SK-N-SH treated with all-trans-retinoic acid at 6 μM for 48 hours (cell line): ENCODE measurements around the gene STEEP1.
A peak's percentile ranks its signal among the peaks of the same experiment; 100 is the strongest.

Experiments
- ATAC-seq: fragments of 200-7000 bp; cut with Tn5 transposase; 3 replicates; pipeline ENCODE4 v1.9.1; 2020; ENCODE audit warnings: mild to moderate bottlenecking, moderate library complexity
- ARNTL ChIP-seq: fragments of 450-650 bp; formaldehyde crosslinking; IDR thresholded peaks from 2 replicates; pipeline ENCODE4 v1.5.0; 2020; ENCODE audit warnings: low read depth, mild to moderate bottlenecking, moderate library complexity, borderline replicate concordance
- BACH2 ChIP-seq: fragments of 250-450 bp; sonication (Bioruptor Pico); IDR thresholded peaks from 2 replicates; pipeline ENCODE4 v1.9.0; 2021; ENCODE audit warnings: mild to moderate bottlenecking, borderline replicate concordance
- CSDC2 ChIP-seq: fragments of 250-450 bp; sonication (Bioruptor Pico); IDR thresholded peaks from 2 replicates; pipeline ENCODE4 v1.5.0; 2020; ENCODE audit warnings: mild to moderate bottlenecking, moderate library complexity
- ESRRG ChIP-seq: fragments of 250-450 bp; sonication (Bioruptor Pico); IDR thresholded peaks from 2 replicates; pipeline ENCODE4 v1.6.1; 2021; ENCODE audit warnings: mild to moderate bottlenecking
- GLIS3 ChIP-seq: fragments of 250-450 bp; sonication (Bioruptor Pico); IDR thresholded peaks from 2 replicates; pipeline ENCODE4 v1.5.0; 2020; ENCODE audit warnings: mild to moderate bottlenecking, moderate library complexity
- ISL1 ChIP-seq: fragments of 250-450 bp; sonication (Bioruptor Pico); IDR thresholded peaks from 2 replicates; pipeline ENCODE4 v2.1.2; 2022; ENCODE audit warnings: mild to moderate bottlenecking, moderate library complexity
- OSR1 ChIP-seq: fragments of 250-450 bp; sonication (Bioruptor Pico); IDR thresholded peaks from 2 replicates; pipeline ENCODE4 v1.8.0; 2022; ENCODE audit warnings: moderate library complexity, mild to moderate bottlenecking, inconsistent platforms
- PPARA ChIP-seq: fragments of 250-450 bp; sonication (Bioruptor Pico); IDR thresholded peaks from 2 replicates; pipeline ENCODE4 v1.5.0; 2020; ENCODE audit warnings: mild to moderate bottlenecking, borderline replicate concordance
- RARB ChIP-seq: fragments of 250-450 bp; sonication (Bioruptor Pico); IDR thresholded peaks from 2 replicates; pipeline ENCODE4 v1.8.0; 2021; ENCODE audit warnings: mild to moderate bottlenecking, moderate library complexity
- TOX ChIP-seq: fragments of 250-450 bp; sonication (Bioruptor Pico); IDR thresholded peaks from 2 replicates; pipeline ENCODE4 v1.8.0; 2021; ENCODE audit warnings: mild to moderate bottlenecking, moderate library complexity, borderline replicate concordance
- ZC3H10 ChIP-seq: fragments of 250-450 bp; sonication (Bioruptor Pico); IDR thresholded peaks from 2 replicates; pipeline ENCODE4 v1.5.1; 2021; ENCODE audit warnings: mild to moderate bottlenecking, moderate library complexity
- ZFP3 ChIP-seq: fragments of 250-450 bp; sonication (Bioruptor Pico); IDR thresholded peaks from 2 replicates; pipeline ENCODE4 v1.5.0; 2020; ENCODE audit warnings: mild to moderate bottlenecking, moderate library complexity
- ZFP30 ChIP-seq: fragments of 450-650 bp; formaldehyde crosslinking; IDR thresholded peaks from 2 replicates; pipeline ENCODE4 v1.5.0; 2022; ENCODE audit warnings: mild to moderate bottlenecking, moderate library complexity
- ZNF565 ChIP-seq: fragments of 450-650 bp; formaldehyde crosslinking; conservative IDR thresholded peaks from 2 replicates; pipeline ENCODE4 v1.5.0; 2020; ENCODE audit warnings: low read depth, mild to moderate bottlenecking, moderate library complexity
- ZNF70 ChIP-seq: fragments of 450-650 bp; formaldehyde crosslinking; IDR thresholded peaks from 2 replicates; pipeline ENCODE4 v1.5.0; 2020; ENCODE audit warnings: mild to moderate bottlenecking, moderate library complexity
- ZNF8 ChIP-seq: fragments of 450-650 bp; formaldehyde crosslinking; IDR thresholded peaks from 2 replicates; pipeline ENCODE4 v1.5.0; 2020; ENCODE audit warnings: mild to moderate bottlenecking, moderate library complexity
- TF ChIP-seq, protein P1 (sequence below): fragments of 250-450 bp; sonication (Bioruptor Pico); IDR thresholded peaks from 2 replicates; pipeline ENCODE4 v1.8.0; 2020; ENCODE audit warnings: mild to moderate bottlenecking, moderate library complexity, borderline replicate concordance
- TF ChIP-seq, protein P2 (sequence below): fragments of 250-450 bp; sonication (Bioruptor Pico); IDR thresholded peaks from 2 replicates; pipeline ENCODE4 v1.8.0; 2021; ENCODE audit warnings: low read depth, mild to moderate bottlenecking, moderate library complexity, borderline replicate concordance
- TF ChIP-seq, protein P3 (sequence below): fragments of 250-450 bp; sonication (Bioruptor Pico); IDR thresholded peaks from 2 replicates; pipeline ENCODE4 v1.5.0; 2020; ENCODE audit warnings: mild to moderate bottlenecking, moderate library complexity
- TF ChIP-seq, protein P4 (sequence below): fragments of 250-450 bp; sonication (Bioruptor Pico); IDR thresholded peaks from 2 replicates; pipeline ENCODE4 v1.5.1; 2021; ENCODE audit warnings: mild to moderate bottlenecking, moderate library complexity
- TF ChIP-seq, protein P5 (sequence below): fragments of 250-450 bp; sonication (Bioruptor Pico); IDR thresholded peaks from 2 replicates; pipeline ENCODE4 v1.5.1; 2020; ENCODE audit warnings: low read depth, mild to moderate bottlenecking, moderate library complexity

STEEP1 gene

DNA sequence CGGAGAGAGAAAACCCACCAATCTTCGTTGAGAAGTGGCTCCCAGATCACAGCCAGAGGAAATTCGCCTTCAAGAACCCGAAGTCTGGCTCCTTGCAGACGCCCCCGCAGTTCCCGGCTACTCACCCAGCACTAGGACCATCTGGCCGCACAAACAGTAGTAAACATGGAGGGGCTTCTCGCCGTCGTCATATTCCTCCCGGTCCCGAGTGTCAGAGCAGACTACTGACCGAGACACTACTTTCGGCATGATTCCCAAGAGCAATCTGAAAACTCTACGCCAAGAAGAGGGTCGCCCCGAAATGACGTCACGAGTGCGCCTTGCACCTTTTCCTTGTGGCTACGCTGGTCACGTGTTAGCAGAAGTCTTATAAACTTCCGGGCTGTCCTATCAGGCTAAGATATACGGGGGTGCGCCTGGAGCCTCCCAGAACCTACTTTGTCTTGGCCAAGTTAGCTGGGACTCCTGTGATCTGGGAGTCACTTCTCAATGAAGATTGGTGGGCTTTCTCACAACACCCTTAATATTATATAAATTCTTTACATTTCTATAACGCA is at the start of gene STEEP1:
Gene STEEP1, minus strand, starts transcription at position 303 of the 557 bp plus-strand sequence. Its CDS starts 54 bp downstream, at position 249.
- TF ChIP-seq ZNF70 (CRISPR knock-in tag): no peak
- TF ChIP-seq, protein P1, sequence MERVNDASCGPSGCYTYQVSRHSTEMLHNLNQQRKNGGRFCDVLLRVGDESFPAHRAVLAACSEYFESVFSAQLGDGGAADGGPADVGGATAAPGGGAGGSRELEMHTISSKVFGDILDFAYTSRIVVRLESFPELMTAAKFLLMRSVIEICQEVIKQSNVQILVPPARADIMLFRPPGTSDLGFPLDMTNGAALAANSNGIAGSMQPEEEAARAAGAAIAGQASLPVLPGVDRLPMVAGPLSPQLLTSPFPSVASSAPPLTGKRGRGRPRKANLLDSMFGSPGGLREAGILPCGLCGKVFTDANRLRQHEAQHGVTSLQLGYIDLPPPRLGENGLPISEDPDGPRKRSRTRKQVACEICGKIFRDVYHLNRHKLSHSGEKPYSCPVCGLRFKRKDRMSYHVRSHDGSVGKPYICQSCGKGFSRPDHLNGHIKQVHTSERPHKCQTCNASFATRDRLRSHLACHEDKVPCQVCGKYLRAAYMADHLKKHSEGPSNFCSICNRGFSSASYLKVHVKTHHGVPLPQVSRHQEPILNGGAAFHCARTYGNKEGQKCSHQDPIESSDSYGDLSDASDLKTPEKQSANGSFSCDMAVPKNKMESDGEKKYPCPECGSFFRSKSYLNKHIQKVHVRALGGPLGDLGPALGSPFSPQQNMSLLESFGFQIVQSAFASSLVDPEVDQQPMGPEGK (CRISPR knock-in tag): no peak
- TF ChIP-seq GLIS3 (CRISPR knock-in tag): no peak
- TF ChIP-seq BACH2: no peak
- TF ChIP-seq ZFP30: no peak
- TF ChIP-seq, protein P2, sequence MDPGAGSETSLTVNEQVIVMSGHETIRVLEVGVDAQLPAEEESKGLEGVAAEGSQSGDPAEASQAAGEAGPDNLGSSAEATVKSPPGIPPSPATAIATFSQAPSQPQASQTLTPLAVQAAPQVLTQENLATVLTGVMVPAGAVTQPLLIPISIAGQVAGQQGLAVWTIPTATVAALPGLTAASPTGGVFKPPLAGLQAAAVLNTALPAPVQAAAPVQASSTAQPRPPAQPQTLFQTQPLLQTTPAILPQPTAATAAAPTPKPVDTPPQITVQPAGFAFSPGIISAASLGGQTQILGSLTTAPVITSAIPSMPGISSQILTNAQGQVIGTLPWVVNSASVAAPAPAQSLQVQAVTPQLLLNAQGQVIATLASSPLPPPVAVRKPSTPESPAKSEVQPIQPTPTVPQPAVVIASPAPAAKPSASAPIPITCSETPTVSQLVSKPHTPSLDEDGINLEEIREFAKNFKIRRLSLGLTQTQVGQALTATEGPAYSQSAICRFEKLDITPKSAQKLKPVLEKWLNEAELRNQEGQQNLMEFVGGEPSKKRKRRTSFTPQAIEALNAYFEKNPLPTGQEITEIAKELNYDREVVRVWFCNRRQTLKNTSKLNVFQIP (CRISPR knock-in tag): no peak
- TF ChIP-seq CSDC2: 0 out of 2 replicates have a peak, but pooled peaks have one; percentile 56
- TF ChIP-seq ZNF8 (CRISPR knock-in tag): no peak
- ATAC-seq: peak; percentile 99

DNA sequence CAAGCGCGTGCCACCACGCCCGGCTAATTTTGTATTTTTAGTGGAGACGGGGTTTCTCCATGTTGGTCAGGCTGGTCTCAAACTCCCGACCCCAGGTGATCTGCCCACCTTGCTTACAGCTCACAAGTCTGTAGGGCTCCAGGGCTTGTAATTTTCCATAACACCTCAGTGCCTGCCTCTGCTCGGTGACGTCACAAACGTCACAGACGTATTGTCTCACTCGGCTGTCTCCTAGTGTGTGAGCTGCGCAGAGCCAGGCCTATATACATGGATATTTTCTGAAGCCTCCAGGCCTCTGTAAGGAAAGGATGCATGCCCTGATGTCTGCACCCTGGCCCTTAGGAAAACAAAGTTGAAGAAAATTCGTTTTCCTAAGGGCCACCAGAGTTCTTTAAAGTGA is 49.6 kb upstream of the STEEP1 start:
- TF ChIP-seq, protein P3, sequence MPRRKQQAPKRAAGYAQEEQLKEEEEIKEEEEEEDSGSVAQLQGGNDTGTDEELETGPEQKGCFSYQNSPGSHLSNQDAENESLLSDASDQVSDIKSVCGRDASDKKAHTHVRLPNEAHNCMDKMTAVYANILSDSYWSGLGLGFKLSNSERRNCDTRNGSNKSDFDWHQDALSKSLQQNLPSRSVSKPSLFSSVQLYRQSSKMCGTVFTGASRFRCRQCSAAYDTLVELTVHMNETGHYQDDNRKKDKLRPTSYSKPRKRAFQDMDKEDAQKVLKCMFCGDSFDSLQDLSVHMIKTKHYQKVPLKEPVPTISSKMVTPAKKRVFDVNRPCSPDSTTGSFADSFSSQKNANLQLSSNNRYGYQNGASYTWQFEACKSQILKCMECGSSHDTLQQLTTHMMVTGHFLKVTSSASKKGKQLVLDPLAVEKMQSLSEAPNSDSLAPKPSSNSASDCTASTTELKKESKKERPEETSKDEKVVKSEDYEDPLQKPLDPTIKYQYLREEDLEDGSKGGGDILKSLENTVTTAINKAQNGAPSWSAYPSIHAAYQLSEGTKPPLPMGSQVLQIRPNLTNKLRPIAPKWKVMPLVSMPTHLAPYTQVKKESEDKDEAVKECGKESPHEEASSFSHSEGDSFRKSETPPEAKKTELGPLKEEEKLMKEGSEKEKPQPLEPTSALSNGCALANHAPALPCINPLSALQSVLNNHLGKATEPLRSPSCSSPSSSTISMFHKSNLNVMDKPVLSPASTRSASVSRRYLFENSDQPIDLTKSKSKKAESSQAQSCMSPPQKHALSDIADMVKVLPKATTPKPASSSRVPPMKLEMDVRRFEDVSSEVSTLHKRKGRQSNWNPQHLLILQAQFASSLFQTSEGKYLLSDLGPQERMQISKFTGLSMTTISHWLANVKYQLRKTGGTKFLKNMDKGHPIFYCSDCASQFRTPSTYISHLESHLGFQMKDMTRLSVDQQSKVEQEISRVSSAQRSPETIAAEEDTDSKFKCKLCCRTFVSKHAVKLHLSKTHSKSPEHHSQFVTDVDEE (CRISPR knock-in tag): no peak
- TF ChIP-seq ZNF565 (CRISPR knock-in tag) (no peak), ZC3H10 (CRISPR knock-in tag) (no peak), ARNTL (CRISPR knock-in tag) (no peak), ZFP30 (no peak), ZNF70 (CRISPR knock-in tag) (no peak), ZFP3 (CRISPR knock-in tag) (no peak), GLIS3 (CRISPR knock-in tag) (no peak), PPARA (CRISPR knock-in tag) (no peak), RARB (no peak), TOX (no peak), CSDC2 (no peak), ISL1 (CRISPR knock-in tag) (no peak), OSR1 (CRISPR knock-in tag) (no peak), ESRRG (no peak)
- TF ChIP-seq, protein P4, sequence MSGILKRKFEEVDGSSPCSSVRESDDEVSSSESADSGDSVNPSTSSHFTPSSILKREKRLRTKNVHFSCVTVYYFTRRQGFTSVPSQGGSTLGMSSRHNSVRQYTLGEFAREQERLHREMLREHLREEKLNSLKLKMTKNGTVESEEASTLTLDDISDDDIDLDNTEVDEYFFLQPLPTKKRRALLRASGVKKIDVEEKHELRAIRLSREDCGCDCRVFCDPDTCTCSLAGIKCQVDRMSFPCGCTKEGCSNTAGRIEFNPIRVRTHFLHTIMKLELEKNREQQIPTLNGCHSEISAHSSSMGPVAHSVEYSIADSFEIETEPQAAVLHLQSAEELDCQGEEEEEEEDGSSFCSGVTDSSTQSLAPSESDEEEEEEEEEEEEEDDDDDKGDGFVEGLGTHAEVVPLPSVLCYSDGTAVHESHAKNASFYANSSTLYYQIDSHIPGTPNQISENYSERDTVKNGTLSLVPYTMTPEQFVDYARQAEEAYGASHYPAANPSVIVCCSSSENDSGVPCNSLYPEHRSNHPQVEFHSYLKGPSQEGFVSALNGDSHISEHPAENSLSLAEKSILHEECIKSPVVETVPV (CRISPR knock-in tag): no peak
- TF ChIP-seq, protein P2 (CRISPR knock-in tag): no peak
- TF ChIP-seq, protein P1 (CRISPR knock-in tag): no peak
- TF ChIP-seq, protein P5, sequence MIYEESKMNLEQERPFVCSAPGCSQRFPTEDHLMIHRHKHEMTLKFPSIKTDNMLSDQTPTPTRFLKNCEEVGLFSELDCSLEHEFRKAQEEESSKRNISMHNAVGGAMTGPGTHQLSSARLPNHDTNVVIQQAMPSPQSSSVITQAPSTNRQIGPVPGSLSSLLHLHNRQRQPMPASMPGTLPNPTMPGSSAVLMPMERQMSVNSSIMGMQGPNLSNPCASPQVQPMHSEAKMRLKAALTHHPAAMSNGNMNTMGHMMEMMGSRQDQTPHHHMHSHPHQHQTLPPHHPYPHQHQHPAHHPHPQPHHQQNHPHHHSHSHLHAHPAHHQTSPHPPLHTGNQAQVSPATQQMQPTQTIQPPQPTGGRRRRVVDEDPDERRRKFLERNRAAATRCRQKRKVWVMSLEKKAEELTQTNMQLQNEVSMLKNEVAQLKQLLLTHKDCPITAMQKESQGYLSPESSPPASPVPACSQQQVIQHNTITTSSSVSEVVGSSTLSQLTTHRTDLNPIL (CRISPR knock-in tag): no peak
- TF ChIP-seq, all 23 proteins: peak for 0
- no peak for ATAC-seq
